NCI-H2196 (cell line): ENCODE results near the gene SLC35B2.
"Not testable (repeated sequence)": the region's sequence is repeated elsewhere in the genome, so short reads cannot be mapped to it uniquely, and the experiment has no call there.

Experiments
- DNase-seq: peaks from one replicate; lab custom pipeline; 2025; ENCODE audit not compliant: unreplicated experiment; lab: John Stamatoyannopoulos, UW

SLC35B2 gene

DNA sequence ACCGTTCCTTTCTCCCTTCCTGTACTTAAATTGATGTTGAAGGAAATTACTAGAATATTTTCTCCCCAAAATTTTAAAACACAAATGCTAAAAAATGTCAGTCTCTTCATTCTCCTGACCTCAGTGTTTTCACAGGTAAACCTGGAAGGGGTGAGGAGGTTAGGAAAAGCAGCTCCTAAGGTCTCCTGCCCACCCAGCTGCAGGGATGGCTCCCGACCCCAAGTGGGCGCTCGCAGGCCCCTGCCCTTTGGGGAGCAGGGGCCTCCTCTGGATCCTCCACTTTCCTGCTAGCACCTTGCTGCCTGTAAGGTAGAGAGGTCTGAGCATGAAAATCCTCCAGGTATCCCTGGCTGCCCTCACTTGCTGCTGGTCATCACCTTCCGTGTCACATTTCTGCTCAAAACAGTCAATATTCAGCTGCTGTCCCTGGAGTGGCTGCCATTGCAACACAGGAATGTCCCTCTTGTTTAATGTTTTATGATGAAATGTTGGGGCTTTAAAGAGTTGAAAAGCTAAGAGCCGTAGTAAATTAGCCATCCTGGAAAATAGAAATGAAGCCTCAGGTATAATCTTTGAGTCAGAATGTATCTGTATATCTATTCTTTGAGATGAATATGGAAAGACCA, 21.3 kb downstream of the SLC35B2 start:
- DNase-seq = no peak

GRCh38 chr6:44235269-44235668, 22.1 kb downstream of the SLC35B2 start:
- DNase-seq = no peak

DNA sequence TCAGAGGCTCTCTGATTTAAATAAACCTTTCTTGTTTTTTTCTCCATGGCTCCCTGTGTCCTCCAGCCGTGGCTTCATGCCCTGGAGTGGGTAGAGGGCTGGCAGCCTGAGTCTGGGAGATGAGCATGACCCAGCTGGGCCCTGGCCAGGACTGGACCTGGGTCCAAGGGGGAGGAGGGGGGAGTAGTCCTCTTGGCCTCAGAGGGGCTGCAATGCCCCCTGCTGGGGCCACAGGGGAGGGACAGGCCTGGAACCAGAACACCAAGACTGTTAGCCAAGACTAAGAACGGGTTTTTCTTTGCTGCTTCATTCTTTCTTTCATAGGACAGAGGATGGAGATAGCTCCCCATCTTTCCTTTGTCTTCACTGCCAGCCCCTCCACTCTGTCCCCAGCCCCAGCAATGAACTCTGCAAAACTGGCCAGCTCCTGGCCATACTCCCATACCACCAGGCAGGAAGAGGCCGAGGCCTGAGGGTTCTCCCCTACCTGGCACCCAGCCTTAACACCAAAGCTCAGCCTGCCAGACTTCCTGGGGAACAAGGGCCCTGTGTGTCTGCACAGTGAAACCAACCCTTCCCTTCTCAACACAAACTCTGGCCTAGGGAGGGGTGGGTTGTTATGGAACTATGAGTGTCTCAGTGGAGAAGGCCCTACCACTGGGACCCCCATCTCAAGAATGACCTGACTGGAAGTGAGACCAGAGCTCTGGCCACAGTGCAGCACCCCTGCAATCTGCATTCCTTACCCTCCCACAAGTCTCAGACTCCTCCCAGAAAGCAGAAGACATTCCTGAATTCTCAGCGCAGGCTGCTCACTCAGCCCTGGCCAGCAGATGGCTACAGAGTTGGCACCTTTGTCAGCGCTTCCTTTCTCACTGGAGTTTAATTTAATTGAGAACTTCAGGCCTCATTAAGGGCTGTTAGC, 23.0 kb downstream of the SLC35B2 start:
- peak; percentile 77 for DNase-seq

- no peak for DNase-seq
Measured at GRCh38 chr6:44233567-44234100, 23.7 kb downstream of the SLC35B2 start.

GRCh38 chr6:44232676-44233566, 24.4 kb downstream of the SLC35B2 start:
- no peak for DNase-seq

GRCh38 chr6:44231426-44231825, 25.9 kb downstream of the SLC35B2 start:
- DNase-seq = not testable (repeated sequence)

DNA sequence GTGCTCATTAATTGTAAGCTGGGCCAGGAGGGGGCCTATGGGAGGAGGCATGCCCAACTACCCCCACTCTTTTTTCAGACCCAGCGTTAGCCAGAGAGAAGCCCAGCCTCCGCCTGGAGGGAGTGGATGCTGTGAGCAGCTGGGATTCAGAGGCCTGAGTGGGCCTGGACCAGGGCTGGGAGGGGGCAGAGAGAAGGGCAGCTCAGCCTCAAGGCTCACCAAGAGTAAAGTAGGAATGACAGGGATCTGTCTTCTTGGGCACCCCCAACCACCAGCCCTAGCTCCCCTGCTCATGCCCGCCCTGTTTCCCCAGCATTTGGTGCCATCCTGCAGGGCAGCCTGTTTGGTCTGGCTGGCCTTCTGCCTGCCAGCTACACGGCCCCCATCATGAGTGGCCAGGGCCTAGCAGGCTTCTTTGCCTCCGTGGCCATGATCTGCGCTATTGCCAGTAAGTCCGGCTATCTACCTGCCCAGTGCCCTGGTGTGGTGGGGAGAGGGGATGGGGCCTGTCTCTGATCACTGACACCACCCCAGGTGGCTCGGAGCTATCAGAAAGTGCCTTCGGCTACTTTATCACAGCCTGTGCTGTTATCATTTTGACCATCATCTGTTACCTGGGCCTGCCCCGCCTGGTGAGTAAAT, 27.2 kb downstream of the SLC35B2 start:
- DNase-seq = no peak

GRCh38 chr6:44229376-44230033, 27.8 kb downstream of the SLC35B2 start:
- DNase-seq = no peak

DNA sequence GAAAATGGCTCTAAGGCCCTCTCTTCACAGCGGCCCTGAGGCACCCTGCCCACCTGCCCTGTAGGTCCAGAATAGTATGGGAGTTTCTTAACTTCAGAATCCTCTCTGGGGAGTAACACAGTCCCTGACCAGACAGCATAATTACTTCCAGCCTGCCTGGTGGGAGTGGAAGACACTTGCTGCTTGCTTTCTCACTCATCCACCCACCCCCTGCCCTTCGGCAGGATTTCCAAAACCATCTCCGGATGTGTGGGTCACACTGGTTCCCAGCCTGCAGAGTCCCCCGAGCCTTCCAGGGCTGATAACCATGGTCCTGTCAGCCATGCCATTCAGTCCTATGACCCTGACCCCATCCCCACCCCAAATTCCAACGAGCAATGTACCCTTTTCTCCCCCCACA, 28.5 kb downstream of the SLC35B2 start:
- DNase-seq = no peak

GRCh38 chr6:44228433-44228832, 28.9 kb downstream of the SLC35B2 start:
- DNase-seq = no peak

DNA sequence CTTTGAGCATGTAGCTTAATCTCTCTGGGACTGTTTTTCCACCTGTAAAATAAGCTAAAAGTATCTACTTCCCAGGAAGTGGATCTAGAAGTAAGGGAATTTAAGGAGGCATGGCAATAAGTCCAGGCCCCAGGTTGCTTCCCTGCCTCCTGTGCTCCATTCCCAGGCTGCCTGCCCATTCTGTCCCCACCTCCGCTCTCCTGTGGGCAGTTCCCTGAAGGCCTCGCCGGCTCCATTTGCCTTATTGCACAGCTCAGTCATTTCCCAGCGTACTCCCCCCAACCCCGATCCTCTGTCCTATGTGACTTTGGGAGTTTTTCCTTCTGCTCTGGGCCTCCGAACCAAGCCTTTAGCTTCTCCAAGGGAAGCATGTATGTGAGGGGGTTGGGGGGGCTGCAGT, 29.3 kb downstream of the SLC35B2 start:
- no peak for DNase-seq

DNA sequence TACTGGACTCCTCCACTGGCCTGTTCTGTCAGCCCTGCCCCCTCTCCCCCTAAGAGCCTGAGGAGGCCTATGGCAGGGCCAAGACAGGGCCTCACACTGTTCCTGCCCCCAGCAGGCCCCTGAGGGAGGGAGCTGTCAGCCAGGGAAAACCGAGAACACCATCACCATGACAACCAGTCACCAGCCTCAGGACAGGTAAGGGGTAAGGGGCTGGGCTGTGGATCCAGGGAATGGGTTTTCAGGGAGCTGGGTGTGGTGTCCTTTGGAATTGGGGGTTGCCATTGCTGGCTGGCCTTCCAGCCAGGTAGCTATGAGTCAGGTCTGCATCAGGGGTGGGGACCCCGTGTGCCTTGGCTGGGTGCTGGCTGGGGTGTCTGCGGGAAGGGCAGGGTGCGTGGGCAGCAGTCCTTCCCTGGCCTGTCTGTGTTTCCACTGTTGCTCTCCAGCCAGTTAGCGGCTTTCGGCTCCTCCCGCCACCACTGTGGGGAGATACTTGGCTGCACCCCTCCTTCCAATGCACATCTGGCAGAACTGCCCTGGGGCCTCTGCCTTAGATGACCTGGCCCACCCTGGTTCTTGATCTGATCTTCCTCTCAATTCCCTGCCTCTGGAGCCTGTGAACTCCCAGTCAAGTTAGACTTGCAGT, 30.1 kb downstream of the SLC35B2 start:
- no peak for DNase-seq

DNA sequence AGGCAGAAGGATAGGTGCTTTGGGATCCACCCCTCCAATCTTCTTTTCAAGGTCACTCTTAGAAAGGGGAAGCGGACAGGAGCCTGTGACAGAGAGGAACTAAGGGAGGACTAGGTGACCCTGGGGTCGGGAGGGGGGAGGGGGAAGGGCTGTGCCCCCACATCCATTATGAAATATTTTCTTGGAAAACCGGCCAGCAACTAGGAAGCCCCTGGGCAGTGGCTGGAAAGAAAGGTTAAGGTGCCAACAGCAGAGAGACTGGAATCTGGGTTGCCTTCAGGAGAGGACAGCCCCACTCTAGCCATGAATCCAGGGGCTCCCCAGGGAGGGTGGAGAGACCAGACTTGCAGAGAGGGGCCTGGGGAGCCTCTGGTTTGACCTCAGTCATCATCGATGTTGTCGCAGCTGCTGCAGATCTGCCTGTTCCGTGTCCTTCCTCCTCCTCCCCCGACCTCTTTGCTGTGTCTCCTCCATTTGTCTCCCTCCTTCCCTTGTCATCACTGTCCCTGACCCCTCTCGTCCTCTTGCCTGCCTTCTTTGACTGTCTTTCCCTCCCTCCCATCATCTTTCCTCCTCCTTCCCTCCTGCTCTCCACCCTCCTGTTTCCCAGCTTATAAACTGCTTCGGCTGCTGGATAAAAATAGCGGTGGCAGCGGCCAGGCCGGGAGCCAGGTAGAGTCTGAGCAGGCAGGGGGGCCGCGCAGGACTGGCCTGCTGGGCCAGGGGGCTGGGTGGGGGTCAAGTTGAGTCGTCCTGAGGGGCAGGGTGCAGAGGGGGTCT, 30.8 kb downstream of the SLC35B2 start:
- no peak for DNase-seq

GRCh38 chr6:44225579-44226325, 31.6 kb downstream of the SLC35B2 start:
- no peak for DNase-seq

DNA sequence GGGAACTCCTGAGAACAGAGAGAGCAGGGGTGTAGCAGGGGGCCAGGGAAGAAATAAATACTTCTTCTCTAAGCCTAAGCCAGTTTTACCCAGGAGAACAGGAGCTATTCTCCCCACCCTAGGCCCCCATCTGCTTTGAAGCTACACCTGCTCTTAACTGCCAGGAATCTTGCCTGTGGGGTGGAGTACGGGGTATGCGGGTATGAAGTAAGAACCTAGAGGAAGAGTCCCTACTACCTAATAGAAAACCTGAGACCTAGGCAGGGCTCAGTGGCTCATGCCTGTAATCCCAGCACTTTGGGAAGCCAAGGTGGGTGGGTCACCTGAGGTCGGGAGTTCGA, 32.4 kb downstream of the SLC35B2 start:
- no peak for DNase-seq

GRCh38 chr6:44224029-44224964, 33.0 kb downstream of the SLC35B2 start:
- DNase-seq = no peak

- peak; percentile 71 for DNase-seq
Measured at GRCh38 chr6:44223319-44224028, 33.9 kb downstream of the SLC35B2 start, which contains the start of gene SLC29A1. TSS of gene SLC29A1 (plus strand) at chr6:44223595. CDS start at chr6:44227314, 3,719 bp downstream.
